ENCODE data around the gene NT5E. TPM values are rescaled to one million over a fixed set of nuclear protein-coding genes. Genes with fewer than 3 reads are reported as not detected.

The NT5E gene
- total RNA-seq, 1 donor from 2014 or later, result 5.8 TPM

GRCh38 chr6:85460921-85461797 is 11.3 kb downstream of the NT5E start:
- Mint-ChIP-seq H3K4me1 (peaks cover 93% of the 10 kb centered on the region), H3K9me3 (no peaks in the 10 kb centered on the region), H3K36me3 (ENCODE audit: low read depth) (no peaks in the 10 kb centered on the region), H3K27me3 (no peaks in the 10 kb centered on the region), H3K4me3 (peak overlapping the region; percentile 12), H3K27ac (peak overlapping the region; percentile 62)
- CTCF ChIA-PET, result interaction anchor here (3.1 to 6.3 kb wide), 2 partner anchors 11 to 22 kb away, joined by 9 to 23 read pairs; partner anchors contain the start of gene NT5E
- peak; percentile 47 for ATAC-seq (ENCODE audit: low read depth)
- intact Hi-C loops (cut with micrococcal nuclease), result loop anchor here (1.0 to 10.0 kb wide), 2 partner anchors 11 to 1236 kb away; partner anchors contain the start of genes CEP162 and NT5E
- TF ChIP-seq CTCF (IDR thresholded peaks at IDR 0.05), result no peak
- DNase-seq, result no peak
- POLR2A ChIA-PET, result interaction anchor here (1.0 to 4.2 kb wide), 5 partner anchors 9 to 217 kb away, joined by 3 to 25 read pairs (median 8); partner anchors contain the start of gene NT5E

GRCh38 chr6:85461798-85462170 is 11.9 kb downstream of the NT5E start:
- Mint-ChIP-seq H3K9me3 (no peaks in the 10 kb centered on the region), H3K4me3 (no peak overlapping the region), H3K27ac (peak overlapping the region; percentile 62), H3K27me3 (no peaks in the 10 kb centered on the region), H3K4me1 (peaks cover 93% of the 10 kb centered on the region), H3K36me3 (ENCODE audit: low read depth) (no peaks in the 10 kb centered on the region)
- ATAC-seq (ENCODE audit: low read depth), result no peak
- TF ChIP-seq CTCF (IDR thresholded peaks at IDR 0.05), result no peak
- ChIA-PET CTCF (interaction anchor here (3.1 to 6.3 kb wide), 2 partner anchors 12 to 21 kb away, joined by 9 to 23 read pairs; partner anchors contain the start of gene NT5E), POLR2A (interaction anchor here (1.0 to 4.2 kb wide), 4 partner anchors 10 to 216 kb away, joined by 3 to 25 read pairs (median 6); partner anchors contain the start of gene NT5E)
- intact Hi-C loops (cut with micrococcal nuclease), result loop anchor here (1.0 to 10.0 kb wide), 2 partner anchors 11 to 1237 kb away; partner anchors contain the start of genes CEP162 and NT5E
- no peak for DNase-seq

GRCh38 chr6:85462673-85463072 is 12.8 kb downstream of the NT5E start:
- Mint-ChIP-seq H3K27ac (peak overlapping the region; percentile 62), H3K36me3 (ENCODE audit: low read depth) (peaks cover 2% of the 10 kb centered on the region), H3K4me3 (no peak overlapping the region), H3K9me3 (no peaks in the 10 kb centered on the region), H3K27me3 (no peaks in the 10 kb centered on the region), H3K4me1 (peaks cover 84% of the 10 kb centered on the region)
- intact Hi-C loops (cut with micrococcal nuclease), result loop anchor here (10.0 kb wide), 1 partner anchor 1238 kb away; the partner anchor contains the start of gene CEP162
- TF ChIP-seq CTCF (IDR thresholded peaks at IDR 0.05), result no peak
- ChIA-PET POLR2A (interaction anchor here (1.7 to 4.2 kb wide), 2 partner anchors 13 to 215 kb away, joined by 8 to 25 read pairs; partner anchors contain the start of gene NT5E), CTCF (interaction anchor here (3.1 to 6.3 kb wide), 2 partner anchors 13 to 20 kb away, joined by 9 to 23 read pairs; partner anchors contain the start of gene NT5E)
- no peak for ATAC-seq (ENCODE audit: low read depth)
- no peak for DNase-seq

GRCh38 chr6:85463621-85464259 is 13.9 kb downstream of the NT5E start:
- DNase-seq, result no peak
- no peaks in the 10 kb centered on the region for H3K27me3 Mint-ChIP-seq
- no peak for ATAC-seq (ENCODE audit: low read depth)
- TF ChIP-seq CTCF (IDR thresholded peaks at IDR 0.05), result no peak
- ChIA-PET POLR2A (interaction anchor here (1.0 to 4.2 kb wide), 2 partner anchors 14 to 215 kb away, joined by 4 to 25 read pairs; partner anchors contain the start of gene NT5E), CTCF (interaction anchor here (3.1 to 6.3 kb wide), 2 partner anchors 14 to 19 kb away, joined by 9 to 23 read pairs; partner anchors contain the start of gene NT5E)
- peaks cover 2% of the 10 kb centered on the region for H3K36me3 Mint-ChIP-seq (ENCODE audit: low read depth)
- intact Hi-C loops (cut with micrococcal nuclease), result loop anchor here (10.0 kb wide), 1 partner anchor 1239 kb away; the partner anchor contains the start of gene CEP162
- no peaks in the 10 kb centered on the region for H3K9me3 Mint-ChIP-seq
- no peak overlapping the region for H3K27ac Mint-ChIP-seq
- peaks cover 73% of the 10 kb centered on the region for H3K4me1 Mint-ChIP-seq
- H3K4me3 Mint-ChIP-seq, result no peak overlapping the region
